SU-DHL-6 (cell line): Measurements from ENCODE around the gene MIDN.

Experiments used
- H2AFZ ChIP-seq: fragments of 200-600 bp; sonication (generic); 2 replicates; pipeline ENCODE4 v1.6.1; 2014; ENCODE audit warnings: low read depth, mild to moderate bottlenecking, moderate library complexity, mixed read lengths, antibody characterized with exemption, low read length; ENCODE audit not compliant: severe bottlenecking
- H3F3A ChIP-seq: fragments of 200-600 bp; shearing (Covaris generic); 2 replicates; pipeline ENCODE4 v1.6.0; 2016; ENCODE audit warnings: antibody characterized with exemption, mild to moderate bottlenecking; ENCODE audit not compliant: insufficient read depth
- H3K27ac ChIP-seq: fragments of 200-600 bp; sonication (generic); 2 replicates; pipeline ENCODE4 v1.5.1; 2016; ENCODE audit warnings: low read depth, mild to moderate bottlenecking, low read length, moderate library complexity, mixed read lengths
- H3K27me3 ChIP-seq: fragments of 200-600 bp; sonication (generic), shearing (Covaris generic); 2 replicates; pipeline ENCODE4 v1.6.0; 2014; ENCODE audit warnings: mild to moderate bottlenecking, low read length
- H3K36me3 ChIP-seq: fragments of 200-600 bp; sonication (generic); 2 replicates; pipeline ENCODE4 v1.6.1; 2014; ENCODE audit warnings: mild to moderate bottlenecking, low read length, mixed read lengths
- H3K4me2 ChIP-seq: fragments of 300-600, 200-600 bp; shearing (Covaris generic), sonication (generic); 2 replicates; pipeline ENCODE4 v1.6.0; 2014; ENCODE audit warnings: low read length, low read depth, mild to moderate bottlenecking; ENCODE audit not compliant: poor library complexity, severe bottlenecking
- H3K4me3 ChIP-seq: fragments of 200-600 bp; sonication (generic); 2 replicates; pipeline ENCODE4 v1.5.1; 2014; ENCODE audit warnings: antibody characterized with exemption, low read length, mild to moderate bottlenecking, mixed read lengths; ENCODE audit not compliant: insufficient read depth, poor library complexity, severe bottlenecking
- H3K79me2 ChIP-seq: fragments of 200-600 bp; sonication (generic); 2 replicates; pipeline ENCODE4 v1.6.1; 2014; ENCODE audit warnings: mild to moderate bottlenecking, low read length, moderate library complexity; ENCODE audit not compliant: insufficient read depth
- H3K9ac ChIP-seq: fragments of 200-600 bp; sonication (generic); 2 replicates; pipeline ENCODE4 v1.7.0; 2014; ENCODE audit warnings: mild to moderate bottlenecking, low read length
- H3K9me2 ChIP-seq: fragments of 200-600 bp; sonication (generic); replicated peaks from 2 replicates; pipeline ENCODE4 v1.6.1; 2014; ENCODE audit warnings: low read length; ENCODE audit not compliant: insufficient read depth
- H3K9me3 ChIP-seq: fragments of 200-600 bp; sonication (generic); 2 replicates; pipeline ENCODE4 v1.6.1; 2014; ENCODE audit warnings: low read length, mixed read lengths; ENCODE audit not compliant: insufficient read depth
- H4K20me1 ChIP-seq: fragments of 200-600 bp; sonication (generic); 2 replicates; pipeline ENCODE4 v1.6.1; 2014; ENCODE audit warnings: low read depth, mild to moderate bottlenecking, antibody characterized with exemption, low read length, moderate library complexity, mixed read lengths
- CTCF ChIP-seq: fragments of 200-600 bp; sonication (generic); IDR thresholded peaks from one replicate; pipeline ENCODE4 v1.5.1; 2017; ENCODE audit warnings: antibody characterized with exemption, mild to moderate bottlenecking, low read length, moderate library complexity; ENCODE audit not compliant: insufficient read depth, poor library complexity, severe bottlenecking
- EZH2phosphoT487 ChIP-seq: fragments of 200-600 bp; sonication (generic), shearing (Covaris generic); conservative IDR thresholded peaks from 2 replicates; pipeline ENCODE4 v1.6.1; 2018; ENCODE audit warnings: mild to moderate bottlenecking, antibody characterized with exemption, low read length, moderate library complexity, mixed read lengths

MIDN gene

GRCh38 chr19:1220477-1220930 lies 27.9 kb upstream of the MIDN start:
- Histone ChIP-seq H2AFZ (no peak overlapping the region), H3K9ac (no peak overlapping the region), H3K9me3 (no peaks in the 10 kb centered on the region), H3K27ac (no peak overlapping the region), H3K4me3 (no peak overlapping the region), H4K20me1 (no peaks in the 10 kb centered on the region), H3K79me2 (0 out of 2 replicates have a peak, but pooled peaks cover under 1% of the 10 kb centered on the region), H3K4me2 (no peak overlapping the region), H3F3A (no peaks in the 10 kb centered on the region), H3K9me2 (no peaks in the 10 kb centered on the region), H3K27me3 (no peaks in the 10 kb centered on the region), H3K36me3 (no peaks in the 10 kb centered on the region)
- TF ChIP-seq CTCF (peak; percentile 45), EZH2phosphoT487 (no peak)

GRCh38 chr19:1220976-1221903 lies 27.1 kb upstream of the MIDN start:
- no peaks in the 10 kb centered on the region for H3K9me3 ChIP-seq
- no peaks in the 10 kb centered on the region for H3K36me3 ChIP-seq
- no peak overlapping the region for H3K9ac ChIP-seq
- no peaks in the 10 kb centered on the region for H3K9me2 ChIP-seq
- no peak overlapping the region for H3K27ac ChIP-seq
- H3K79me2 ChIP-seq = no peaks in the 10 kb centered on the region
- no peak overlapping the region for H3K4me2 ChIP-seq
- TF ChIP-seq CTCF = peak; percentile 18
- TF ChIP-seq EZH2phosphoT487 = no peak
- no peaks in the 10 kb centered on the region for H3K27me3 ChIP-seq
- no peak overlapping the region for H2AFZ ChIP-seq
- no peak overlapping the region for H3K4me3 ChIP-seq
- no peaks in the 10 kb centered on the region for H4K20me1 ChIP-seq
- H3F3A ChIP-seq = no peaks in the 10 kb centered on the region

GRCh38 chr19:1221904-1222255 lies 26.5 kb upstream of the MIDN start:
- Histone ChIP-seq H3K79me2 (no peaks in the 10 kb centered on the region), H3K9ac (no peak overlapping the region), H3K27ac (no peak overlapping the region), H3K9me3 (no peaks in the 10 kb centered on the region), H3K36me3 (no peaks in the 10 kb centered on the region), H3K4me3 (no peak overlapping the region), H3K27me3 (no peaks in the 10 kb centered on the region), H2AFZ (no peak overlapping the region), H4K20me1 (no peaks in the 10 kb centered on the region), H3K9me2 (no peaks in the 10 kb centered on the region), H3F3A (no peaks in the 10 kb centered on the region), H3K4me2 (no peak overlapping the region)
- no peak for TF ChIP-seq CTCF
- TF ChIP-seq EZH2phosphoT487 = no peak
